Inflammatory macrophage treated with lipopolysaccharide for 1 hour (primary cell): ENCODE measurements around the gene CIAPIN1.

ENCODE experiments used
- DNase-seq, 2 donors: peaks; one replicate each; pipeline ENCODE4 v3.0.0-alpha.2; 2020 to 2022

CIAPIN1 gene

DNA sequence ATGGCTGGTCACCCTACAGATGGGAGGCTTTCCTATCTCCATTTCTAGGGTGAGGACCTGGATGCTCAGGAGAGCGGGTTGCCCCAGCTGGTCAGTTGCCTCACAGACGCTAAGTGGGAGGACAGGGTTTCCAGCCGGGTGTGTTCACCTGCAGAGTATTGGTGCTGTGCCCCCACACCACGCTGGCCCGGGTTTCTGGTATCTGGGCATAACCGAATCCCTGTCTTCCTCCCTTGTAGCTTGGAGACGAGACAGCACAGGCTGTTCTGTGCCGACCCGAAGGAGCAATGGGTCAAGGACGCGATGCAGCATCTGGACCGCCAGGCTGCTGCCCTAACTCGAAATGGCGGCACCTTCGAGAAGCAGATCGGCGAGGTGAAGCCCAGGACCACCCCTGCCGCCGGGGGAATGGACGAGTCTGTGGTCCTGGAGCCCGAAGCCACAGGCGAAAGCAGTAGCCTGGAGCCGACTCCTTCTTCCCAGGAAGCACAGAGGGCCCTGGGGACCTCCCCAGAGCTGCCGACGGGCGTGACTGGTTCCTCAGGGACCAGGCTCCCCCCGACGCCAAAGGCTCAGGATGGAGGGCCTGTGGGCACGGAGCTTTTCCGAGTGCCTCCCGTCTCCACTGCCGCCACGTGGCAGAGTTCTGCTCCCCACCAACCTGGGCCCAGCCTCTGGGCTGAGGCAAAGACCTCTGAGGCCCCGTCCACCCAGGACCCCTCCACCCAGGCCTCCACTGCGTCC is 65.2 kb downstream of the CIAPIN1 start:
- DNase-seq = no peak

DNA sequence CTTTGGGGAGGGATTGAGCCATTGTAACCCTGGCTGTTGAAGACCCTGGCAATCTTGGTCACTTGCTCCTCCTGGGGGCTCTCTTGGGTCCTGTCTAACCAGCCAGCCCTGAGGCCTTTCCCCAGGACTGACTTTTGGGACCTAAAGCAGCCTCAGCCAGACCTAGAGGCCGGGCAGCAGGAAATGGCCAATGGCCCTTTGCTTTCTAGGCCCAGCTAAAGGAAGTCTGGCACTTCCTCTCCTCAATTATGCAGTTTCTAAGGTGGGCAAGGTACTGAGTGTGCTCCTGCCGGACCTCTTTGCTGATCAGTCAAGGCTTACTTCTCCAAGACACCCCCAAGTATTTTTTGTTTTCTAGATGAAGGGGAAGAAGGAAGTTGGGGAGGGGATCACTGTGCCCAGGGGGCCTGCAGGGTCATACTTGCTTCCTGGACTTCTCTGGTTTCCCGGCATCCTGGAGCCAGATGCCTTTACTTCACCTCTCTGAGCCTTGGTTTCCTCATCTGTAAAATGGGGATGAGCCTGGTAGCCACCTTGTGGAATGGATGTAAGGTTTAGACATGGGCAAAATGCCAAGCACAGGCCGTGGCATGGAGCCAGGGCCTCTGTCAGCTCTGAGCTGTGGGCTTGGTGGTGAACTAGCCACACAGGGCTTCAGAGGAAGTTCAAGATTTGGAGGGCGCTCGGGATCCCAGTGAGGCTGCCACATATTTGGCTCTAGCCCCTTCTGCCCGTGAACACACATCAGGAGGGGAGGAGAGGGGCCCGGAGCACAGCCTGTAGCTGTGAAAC is 66.3 kb downstream of the CIAPIN1 start:
- DNase-seq = no peak

DNA sequence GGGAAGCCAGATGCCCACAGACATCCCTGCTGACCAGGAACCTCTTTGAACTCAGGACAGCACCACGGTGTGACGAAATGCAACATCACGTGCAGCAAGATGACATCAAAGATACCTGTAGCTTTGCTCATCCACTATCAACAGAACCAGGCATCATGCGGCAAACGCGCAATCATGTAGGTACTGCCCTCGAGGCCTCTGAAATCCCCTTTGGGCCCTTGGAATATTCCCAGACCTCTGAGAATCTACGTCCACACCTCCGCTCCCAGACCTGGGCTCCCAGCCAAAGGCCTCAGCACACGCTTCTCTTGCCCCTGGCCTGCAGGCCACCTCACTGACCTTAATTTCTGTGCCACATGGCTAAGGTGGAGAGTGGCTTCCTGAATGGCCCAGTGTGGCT is 67.6 kb downstream of the CIAPIN1 start:
- no peak for DNase-seq
